Measurements from ENCODE around the gene ACVR2B. TPM values are rescaled to one million over a fixed set of nuclear protein-coding genes. Genes with fewer than 3 reads are reported as not detected.

The ACVR2B gene
- total and polyA plus RNA-seq, 2 donors (not counting 1 experiment from before 2014, with no cell fraction given), result 0.18 to 4.2 TPM

GRCh38 chr3:38497031-38497430, 43.3 kb downstream of the ACVR2B start:
- Histone ChIP-seq H3K4me2 (replicated peaks; ENCODE audit: low read depth, low read length, poor library complexity, severe bottlenecking) (peak overlapping the region; percentile 85), H3K4me1 (ENCODE audit: control insufficient read depth in 2 of 2, insufficient read depth in 2 of 2, low read length in 2 of 2) (peaks cover 6 to 12% of the 10 kb centered on the region in 2 donors), H3K27me3 (replicated peaks in 1 of 4; ENCODE audit: control extremely low read depth in 1 of 4, control insufficient read depth in 3 of 4, insufficient read depth in 4 of 4, low read length in 3 of 4) (no peaks in the 10 kb centered on the region), H3K27ac (ENCODE audit: low read length in 2 of 2) (no peak overlapping the region), H3K9me3 (ENCODE audit: control extremely low read depth in 1 of 3, control insufficient read depth in 2 of 3, insufficient read depth in 1 of 3, low read length in 2 of 3) (no peaks in the 10 kb centered on the region), H2AFZ (ENCODE audit: insufficient read depth, low read depth, low read length, poor library complexity, severe bottlenecking) (peak overlapping the region; percentile 99), H3K4me3 (ENCODE audit: control extremely low read depth in 1 of 5, extremely low read depth in 1 of 5, insufficient read depth in 1 of 5, low read depth in 2 of 5, low read length in 4 of 5) (peak overlapping the region; percentile 79 to 95 (median 90)), H3K36me3 (replicated peaks in 1 of 2; ENCODE audit: control extremely low read depth in 1 of 2, control insufficient read depth in 1 of 2, extremely low read depth in 1 of 2, insufficient read depth in 2 of 2, low read length in 1 of 2) (peaks cover 0 to 11% of the 10 kb centered on the region in 2 experiments), H4K20me1 (ENCODE audit: control insufficient read depth, insufficient read depth, low read length, poor library complexity, severe bottlenecking) (no peaks in the 10 kb centered on the region), H3K9ac (ENCODE audit: low read length) (peak overlapping the region; percentile 92), H3K79me2 (ENCODE audit: control insufficient read depth, insufficient read depth, low read length) (peaks cover 15% of the 10 kb centered on the region)
- ChIA-PET POLR2A (interaction anchor here (0.6 to 0.7 kb wide), 2 partner anchors 68 to 496 kb away, joined by 3 to 12 read pairs; no protein-coding TSS in a partner anchor), CTCF (interaction anchor here (0.7 to 2.1 kb wide), 8 partner anchors 10 to 529 kb away, joined by 4 to 22 read pairs (median 5); no protein-coding TSS in a partner anchor)
- H3K4me1 Mint-ChIP-seq, result peaks cover 19% of the 10 kb centered on the region
- H3K27me3 Mint-ChIP-seq, result no peaks in the 10 kb centered on the region
- ATAC-seq (ENCODE audit: low read depth), result no peak
- TF ChIP-seq CTCF (IDR thresholded peaks at IDR 0.05) (no peak), EZH2 (IDR thresholded peaks at IDR 0.05; ENCODE audit: borderline replicate concordance, insufficient read depth, low read depth, low read length, poor library complexity, severe bottlenecking) (no peak)
- intact Hi-C loops (cut with micrococcal nuclease), result loop anchor here (2.0 to 5.0 kb wide), 2 partner anchors 455 to 504 kb away; no protein-coding TSS in a partner anchor
- no peaks in the 10 kb centered on the region for H3K9me3 Mint-ChIP-seq (ENCODE audit: insufficient read depth)
- whole genome bisulfite sequencing (ENCODE audit: insufficient coverage), result no CpG with 5 or more reads among the region's 4 CpGs
- H3K4me3 Mint-ChIP-seq, result peak overlapping the region; percentile 95
- DNase-seq, result no peak
- H3K27ac Mint-ChIP-seq, result peak overlapping the region; percentile 68

- Histone ChIP-seq H3K36me3 (replicated peaks in 1 of 2; ENCODE audit: control extremely low read depth in 1 of 2, control insufficient read depth in 1 of 2, extremely low read depth in 1 of 2, insufficient read depth in 2 of 2, low read length in 1 of 2) (peaks cover 0 to 18% of the 10 kb centered on the region in 2 experiments), H3K27me3 (replicated peaks in 1 of 4; ENCODE audit: control extremely low read depth in 1 of 4, control insufficient read depth in 3 of 4, insufficient read depth in 4 of 4, low read length in 3 of 4) (no peaks in the 10 kb centered on the region), H3K4me2 (replicated peaks; ENCODE audit: low read depth, low read length, poor library complexity, severe bottlenecking) (no peak overlapping the region), H2AFZ (ENCODE audit: insufficient read depth, low read depth, low read length, poor library complexity, severe bottlenecking) (no peak overlapping the region), H3K27ac (ENCODE audit: low read length in 2 of 2) (no peak overlapping the region), H4K20me1 (ENCODE audit: control insufficient read depth, insufficient read depth, low read length, poor library complexity, severe bottlenecking) (no peaks in the 10 kb centered on the region), H3K79me2 (ENCODE audit: control insufficient read depth, insufficient read depth, low read length) (peaks cover 15% of the 10 kb centered on the region), H3K4me3 (ENCODE audit: control extremely low read depth in 1 of 5, extremely low read depth in 1 of 5, insufficient read depth in 1 of 5, low read depth in 2 of 5, low read length in 4 of 5) (no peak overlapping the region), H3K9ac (ENCODE audit: low read length) (no peak overlapping the region), H3K9me3 (ENCODE audit: control extremely low read depth in 1 of 3, control insufficient read depth in 2 of 3, insufficient read depth in 1 of 3, low read length in 2 of 3) (no peaks in the 10 kb centered on the region), H3K4me1 (ENCODE audit: control insufficient read depth in 2 of 2, insufficient read depth in 2 of 2, low read length in 2 of 2) (peaks cover 6 to 10% of the 10 kb centered on the region in 2 donors)
- DNase-seq, result no peak
- WGBS (ENCODE audit: insufficient coverage), result no CpG with 5 or more reads among the region's 2 CpGs
- no peaks in the 10 kb centered on the region for H3K27me3 Mint-ChIP-seq
- H3K9me3 Mint-ChIP-seq (ENCODE audit: insufficient read depth), result no peaks in the 10 kb centered on the region
- H3K4me1 Mint-ChIP-seq, result peaks cover 19% of the 10 kb centered on the region
- intact Hi-C loops (cut with micrococcal nuclease), result no loop called here
- POLR2A ChIA-PET, result interaction anchor here (0.7 kb wide), 1 partner anchor 9 kb away, joined by 4 read pairs; no protein-coding TSS in a partner anchor
- no peak overlapping the region for H3K27ac Mint-ChIP-seq
- CTCF ChIA-PET, result interaction anchor here (1.0 to 1.1 kb wide), 2 partner anchors 19 to 530 kb away, joined by 3 to 4 read pairs; no protein-coding TSS in a partner anchor
- TF ChIP-seq CTCF (IDR thresholded peaks at IDR 0.05) (no peak), EZH2 (IDR thresholded peaks at IDR 0.05; ENCODE audit: borderline replicate concordance, insufficient read depth, low read depth, low read length, poor library complexity, severe bottlenecking) (no peak)
- no peak for ATAC-seq (ENCODE audit: low read depth)
- H3K4me3 Mint-ChIP-seq, result no peak overlapping the region
Measured at GRCh38 chr3:38500688-38501417, 47.2 kb downstream of the ACVR2B start.
